ENCODE measurements around the gene GALNT2. TPM values are rescaled to one million over a fixed set of nuclear protein-coding genes. Genes with fewer than 3 reads are reported as not detected.

The GALNT2 gene
- polyA plus RNA-seq, 1 donor: 47.1 TPM

GRCh38 chr1:230277201-230278025, 210.4 kb downstream of the GALNT2 start:
- H3K27ac ChIP-seq (ENCODE audit: low read length): no peak overlapping the region
- peaks cover 21% of the 10 kb centered on the region for H3K4me1 ChIP-seq (ENCODE audit: control insufficient read depth, insufficient read depth, low read length)
- no peaks in the 10 kb centered on the region for H3K9me3 ChIP-seq (ENCODE audit: control insufficient read depth, low read depth, low read length)
- no peak overlapping the region for H3K4me3 ChIP-seq (ENCODE audit: low read length)
- WGBS (ENCODE audit: insufficient coverage, low lambda C conversion rate): 60% methylated on average over 4 of the region's 15 CpGs
- DNase-seq: peak in 1 of 2 donors; percentile 27
- H3K27me3 ChIP-seq (ENCODE audit: control insufficient read depth, insufficient read depth, low read length): no peaks in the 10 kb centered on the region
- H3K36me3 ChIP-seq (ENCODE audit: control insufficient read depth, insufficient read depth, low read length): peaks cover 33% of the 10 kb centered on the region

DNA sequence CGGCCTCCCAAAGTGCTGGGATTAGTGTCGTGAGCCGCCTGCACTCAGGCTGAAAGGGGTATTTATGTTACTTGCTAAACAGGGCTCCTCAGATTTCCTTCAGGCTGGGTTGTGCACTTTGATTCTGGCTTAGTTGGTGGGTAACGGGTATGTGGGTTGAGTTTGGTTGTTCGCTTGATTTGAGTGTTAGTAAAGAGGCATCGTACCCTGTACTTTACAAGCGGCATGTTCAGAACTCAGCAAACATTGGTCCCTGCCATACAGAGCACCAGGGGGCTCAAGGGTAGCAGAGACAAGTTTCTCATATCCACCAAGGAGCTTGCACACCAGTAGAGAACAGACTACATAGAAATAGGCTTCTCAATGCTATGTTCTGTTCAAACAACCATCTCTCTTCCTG, 211.3 kb downstream of the GALNT2 start:
- no peak overlapping the region for H3K27ac ChIP-seq (ENCODE audit: low read length)
- H3K4me1 ChIP-seq (ENCODE audit: control insufficient read depth, insufficient read depth, low read length): peaks cover 25% of the 10 kb centered on the region
- WGBS (ENCODE audit: insufficient coverage, low lambda C conversion rate): no CpG with 5 or more reads among the region's 7 CpGs
- no peaks in the 10 kb centered on the region for H3K27me3 ChIP-seq (ENCODE audit: control insufficient read depth, insufficient read depth, low read length)
- no peak overlapping the region for H3K4me3 ChIP-seq (ENCODE audit: low read length)
- no peaks in the 10 kb centered on the region for H3K9me3 ChIP-seq (ENCODE audit: control insufficient read depth, low read depth, low read length)
- no peak for DNase-seq
- H3K36me3 ChIP-seq (ENCODE audit: control insufficient read depth, insufficient read depth, low read length): peaks cover 33% of the 10 kb centered on the region

- WGBS (ENCODE audit: insufficient coverage, low lambda C conversion rate): no CpG with 5 or more reads among the region's 20 CpGs
- H3K9me3 ChIP-seq (ENCODE audit: control insufficient read depth, low read depth, low read length): no peaks in the 10 kb centered on the region
- no peaks in the 10 kb centered on the region for H3K27me3 ChIP-seq (ENCODE audit: control insufficient read depth, insufficient read depth, low read length)
- no peak for DNase-seq
- no peak overlapping the region for H3K4me3 ChIP-seq (ENCODE audit: low read length)
- H3K4me1 ChIP-seq (ENCODE audit: control insufficient read depth, insufficient read depth, low read length): peaks cover 25% of the 10 kb centered on the region
- H3K27ac ChIP-seq (ENCODE audit: low read length): no peak overlapping the region
- H3K36me3 ChIP-seq (ENCODE audit: control insufficient read depth, insufficient read depth, low read length): peaks cover 33% of the 10 kb centered on the region
Measured at GRCh38 chr1:230278871-230279582, 212.0 kb downstream of the GALNT2 start.

DNA sequence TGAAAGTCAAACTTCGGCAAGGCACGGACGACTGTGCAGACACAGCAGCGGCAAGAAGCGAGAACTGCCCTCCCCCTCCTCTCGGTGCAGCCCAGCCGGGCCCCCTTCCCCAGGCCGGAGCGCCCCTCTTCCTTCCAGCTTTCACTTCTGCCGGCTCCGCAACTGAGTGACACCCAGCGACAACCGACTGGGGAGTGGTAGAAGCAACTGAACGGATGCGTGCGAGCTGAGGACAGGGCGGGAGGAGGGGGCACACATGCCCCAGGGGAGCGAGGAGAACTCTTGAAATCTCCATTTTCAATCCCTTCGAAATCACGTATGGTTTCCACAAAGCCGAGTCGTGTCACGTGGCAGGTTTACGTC, 212.5 kb downstream of the GALNT2 start:
- DNase-seq: no peak
- 100% methylated on average over 1 of the region's 24 CpGs for WGBS (ENCODE audit: insufficient coverage, low lambda C conversion rate)
- no peaks in the 10 kb centered on the region for H3K27me3 ChIP-seq (ENCODE audit: control insufficient read depth, insufficient read depth, low read length)
- H3K4me1 ChIP-seq (ENCODE audit: control insufficient read depth, insufficient read depth, low read length): peaks cover 25% of the 10 kb centered on the region
- H3K4me3 ChIP-seq (ENCODE audit: low read length): no peak overlapping the region
- no peak overlapping the region for H3K27ac ChIP-seq (ENCODE audit: low read length)
- peaks cover 32% of the 10 kb centered on the region for H3K36me3 ChIP-seq (ENCODE audit: control insufficient read depth, insufficient read depth, low read length)
- no peaks in the 10 kb centered on the region for H3K9me3 ChIP-seq (ENCODE audit: control insufficient read depth, low read depth, low read length)

DNA sequence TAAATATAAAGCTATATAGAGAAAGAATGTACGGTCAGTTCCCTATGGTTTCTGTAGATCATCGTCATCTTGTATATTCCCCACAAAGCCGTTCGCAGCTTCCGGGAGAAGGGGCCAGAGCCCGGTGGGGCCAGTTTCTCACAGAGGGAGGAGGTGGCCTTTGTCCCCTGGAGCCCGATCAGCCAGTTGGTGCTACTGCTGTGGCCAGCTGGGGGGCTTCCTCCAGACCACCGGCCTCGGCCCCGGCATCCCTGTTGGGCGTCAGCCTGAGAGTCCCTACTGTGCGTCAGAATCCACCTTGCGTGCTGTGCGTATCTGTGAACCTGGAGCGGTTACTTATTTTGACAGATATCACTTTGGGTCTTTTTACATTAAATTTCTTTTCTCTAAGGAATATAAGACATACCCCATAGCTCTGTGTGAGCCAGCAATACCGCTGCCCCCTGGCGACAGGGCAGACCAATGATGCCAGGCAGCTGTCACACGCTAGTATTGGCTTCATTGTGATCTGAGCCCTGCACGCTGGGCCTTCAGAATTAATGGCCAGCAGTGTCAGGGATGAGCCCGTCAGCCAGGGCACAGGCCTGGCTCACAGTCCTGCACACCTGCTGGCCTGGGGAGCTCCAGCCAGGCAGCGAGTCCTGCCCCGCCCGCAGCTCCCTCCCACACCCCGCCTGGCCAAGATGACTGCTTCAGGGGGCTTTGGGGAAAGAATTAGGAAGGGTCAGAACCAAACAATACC, 213.2 kb downstream of the GALNT2 start:
- WGBS (ENCODE audit: insufficient coverage, low lambda C conversion rate): no CpG with 5 or more reads among the region's 24 CpGs
- Histone ChIP-seq H3K4me3 (ENCODE audit: low read length) (no peak overlapping the region), H3K36me3 (ENCODE audit: control insufficient read depth, insufficient read depth, low read length) (peaks cover 32% of the 10 kb centered on the region), H3K27me3 (ENCODE audit: control insufficient read depth, insufficient read depth, low read length) (no peaks in the 10 kb centered on the region), H3K9me3 (ENCODE audit: control insufficient read depth, low read depth, low read length) (no peaks in the 10 kb centered on the region), H3K4me1 (ENCODE audit: control insufficient read depth, insufficient read depth, low read length) (peaks cover 25% of the 10 kb centered on the region), H3K27ac (ENCODE audit: low read length) (peak overlapping the region; percentile 55)
- DNase-seq: no peak

- peak in 1 of 2 donors; percentile 32 for DNase-seq
- no peaks in the 10 kb centered on the region for H3K27me3 ChIP-seq (ENCODE audit: control insufficient read depth, insufficient read depth, low read length)
- WGBS (ENCODE audit: insufficient coverage, low lambda C conversion rate): no CpG with 5 or more reads among the region's 23 CpGs
- H3K9me3 ChIP-seq (ENCODE audit: control insufficient read depth, low read depth, low read length): no peaks in the 10 kb centered on the region
- H3K4me3 ChIP-seq (ENCODE audit: low read length): no peak overlapping the region
- peaks cover 25% of the 10 kb centered on the region for H3K4me1 ChIP-seq (ENCODE audit: control insufficient read depth, insufficient read depth, low read length)
- peaks cover 32% of the 10 kb centered on the region for H3K36me3 ChIP-seq (ENCODE audit: control insufficient read depth, insufficient read depth, low read length)
- H3K27ac ChIP-seq (ENCODE audit: low read length): peak overlapping the region; percentile 55
Measured at GRCh38 chr1:230280906-230281413, 213.9 kb downstream of the GALNT2 start.

DNA sequence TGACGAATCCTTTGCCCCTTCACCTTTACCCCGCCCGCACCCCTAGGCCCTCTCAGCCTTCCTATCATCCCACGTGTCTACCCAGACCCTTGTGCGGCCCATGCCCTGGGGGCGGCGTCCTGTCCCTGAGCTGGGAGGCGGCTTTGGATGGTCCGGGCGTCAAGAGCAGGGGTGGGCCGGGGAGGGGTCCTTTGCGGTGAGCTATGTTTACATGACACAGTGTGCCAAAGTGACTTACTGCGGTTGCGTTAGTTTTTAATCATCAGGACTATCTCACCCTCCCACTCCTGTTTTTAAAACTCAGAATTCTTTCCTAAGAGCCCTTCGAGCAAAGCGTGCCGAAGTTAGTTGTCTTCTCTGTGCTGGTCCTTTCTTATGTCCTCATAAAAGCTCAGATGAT, 214.5 kb downstream of the GALNT2 start:
- 20% methylated on average over 2 of the region's 17 CpGs for WGBS (ENCODE audit: insufficient coverage, low lambda C conversion rate)

DNA sequence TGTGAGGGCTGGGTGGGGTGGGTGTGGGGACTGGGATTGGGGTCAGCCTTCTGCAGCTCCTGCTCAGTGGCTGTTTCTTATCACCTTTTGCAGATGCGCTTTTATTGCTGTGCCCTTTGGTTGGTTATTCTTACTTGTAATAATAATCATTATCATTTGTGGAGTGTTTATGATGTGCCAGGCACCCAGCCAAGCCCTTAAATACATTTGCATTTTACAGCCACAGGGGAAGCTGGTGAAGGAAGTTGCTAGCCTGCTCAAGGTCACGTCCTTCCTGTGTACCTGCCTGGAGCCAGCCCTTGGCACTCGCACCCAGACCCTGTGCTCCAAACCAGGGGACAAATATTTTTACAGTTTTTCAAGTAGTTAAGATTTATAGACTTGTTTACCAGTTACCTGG, 215.1 kb downstream of the GALNT2 start:
- DNase-seq: peak; percentile 92 to 97
- Histone ChIP-seq H3K27me3 (ENCODE audit: control insufficient read depth, insufficient read depth, low read length) (no peaks in the 10 kb centered on the region), H3K36me3 (ENCODE audit: control insufficient read depth, insufficient read depth, low read length) (peaks cover 25% of the 10 kb centered on the region), H3K4me3 (ENCODE audit: low read length) (no peak overlapping the region), H3K4me1 (ENCODE audit: control insufficient read depth, insufficient read depth, low read length) (peaks cover 25% of the 10 kb centered on the region), H3K27ac (ENCODE audit: low read length) (peak overlapping the region; percentile 78), H3K9me3 (ENCODE audit: control insufficient read depth, low read depth, low read length) (no peaks in the 10 kb centered on the region)
- WGBS (ENCODE audit: insufficient coverage, low lambda C conversion rate): no CpG with 5 or more reads among the region's 3 CpGs

More for the DNA sequence above, 214.5 kb downstream of the GALNT2 start:
- no peak overlapping the region for H3K4me3 ChIP-seq (ENCODE audit: low read length)
- peak; percentile 32 to 75 for DNase-seq
- H3K36me3 ChIP-seq (ENCODE audit: control insufficient read depth, insufficient read depth, low read length): peaks cover 26% of the 10 kb centered on the region
- no peaks in the 10 kb centered on the region for H3K9me3 ChIP-seq (ENCODE audit: control insufficient read depth, low read depth, low read length)
- H3K27me3 ChIP-seq (ENCODE audit: control insufficient read depth, insufficient read depth, low read length): no peaks in the 10 kb centered on the region
- peak overlapping the region; percentile 55 for H3K27ac ChIP-seq (ENCODE audit: low read length)
- H3K4me1 ChIP-seq (ENCODE audit: control insufficient read depth, insufficient read depth, low read length): peaks cover 25% of the 10 kb centered on the region

DNA sequence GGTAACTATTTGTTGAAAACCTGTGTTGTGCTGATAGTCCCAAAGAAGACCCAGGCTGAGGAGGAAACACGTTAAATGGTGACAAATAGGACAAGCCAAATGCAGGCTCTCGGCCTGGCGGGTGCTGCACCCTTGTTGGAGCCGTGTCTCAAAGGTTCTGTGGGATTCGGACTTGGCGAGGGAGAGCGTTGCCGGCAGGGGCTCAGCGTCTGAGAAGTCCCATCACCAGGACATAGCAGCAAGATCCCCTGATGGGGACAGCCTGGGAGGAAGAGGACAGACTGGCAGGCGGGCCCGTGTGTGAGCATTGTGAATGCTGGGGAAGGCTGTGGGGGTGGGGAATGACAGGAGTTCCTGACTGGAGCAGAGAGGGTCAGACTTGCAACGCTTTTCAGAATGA, 216.6 kb downstream of the GALNT2 start:
- no CpG with 5 or more reads among the region's 12 CpGs for WGBS (ENCODE audit: insufficient coverage, low lambda C conversion rate)
- peaks cover 24% of the 10 kb centered on the region for H3K36me3 ChIP-seq (ENCODE audit: control insufficient read depth, insufficient read depth, low read length)

DNA sequence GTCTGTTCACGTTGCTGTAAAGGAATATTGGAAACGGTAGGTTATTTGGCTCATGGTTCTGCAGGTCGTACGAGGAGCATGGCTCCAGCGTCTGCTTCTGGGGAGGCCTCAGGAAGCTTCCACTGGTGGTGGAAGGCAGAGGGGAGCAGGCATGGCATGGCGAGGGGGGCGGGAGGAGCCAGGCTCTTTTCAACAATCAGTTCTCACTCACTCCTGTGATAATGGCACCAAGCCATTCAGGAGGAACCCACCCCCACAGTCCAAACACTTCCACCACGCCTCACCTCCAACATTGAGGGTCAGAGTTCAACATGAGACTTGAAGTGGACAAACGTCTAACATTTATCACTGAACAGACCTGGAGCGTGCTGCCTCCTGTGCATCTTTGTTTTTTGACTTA, 217.9 kb downstream of the GALNT2 start:
- H3K27me3 ChIP-seq (ENCODE audit: control insufficient read depth, insufficient read depth, low read length): no peaks in the 10 kb centered on the region
- 0% methylated on average over 1 of the region's 10 CpGs for WGBS (ENCODE audit: insufficient coverage, low lambda C conversion rate)
- DNase-seq: no peak
- no peaks in the 10 kb centered on the region for H3K9me3 ChIP-seq (ENCODE audit: control insufficient read depth, low read depth, low read length)
- H3K4me3 ChIP-seq (ENCODE audit: low read length): no peak overlapping the region
- H3K36me3 ChIP-seq (ENCODE audit: control insufficient read depth, insufficient read depth, low read length): peaks cover 12% of the 10 kb centered on the region
- peaks cover 25% of the 10 kb centered on the region for H3K4me1 ChIP-seq (ENCODE audit: control insufficient read depth, insufficient read depth, low read length)
- H3K27ac ChIP-seq (ENCODE audit: low read length): no peak overlapping the region

More for the DNA sequence above, 216.6 kb downstream of the GALNT2 start:
- H3K27me3 ChIP-seq (ENCODE audit: control insufficient read depth, insufficient read depth, low read length): no peaks in the 10 kb centered on the region
- peaks cover 25% of the 10 kb centered on the region for H3K4me1 ChIP-seq (ENCODE audit: control insufficient read depth, insufficient read depth, low read length)
- H3K27ac ChIP-seq (ENCODE audit: low read length): no peak overlapping the region
- no peaks in the 10 kb centered on the region for H3K9me3 ChIP-seq (ENCODE audit: control insufficient read depth, low read depth, low read length)
- no peak for DNase-seq
- H3K4me3 ChIP-seq (ENCODE audit: low read length): no peak overlapping the region
